Lower lobe of right lung (tissue), 2 donors: ENCODE measurements around the gene TREH. TPM values are rescaled to one million over a fixed set of nuclear protein-coding genes. Genes with fewer than 3 reads are reported as not detected.

Experiments
- ATAC-seq, 2 donors: fragments of 200-7000 bp; cut with Tn5 transposase; one replicate each; pipeline ENCODE4 v1.9.1; 2020 to 2022; ENCODE audit warnings: mild to moderate bottlenecking in 2 of 2, moderate library complexity in 2 of 2
- DNase-seq: peaks from one replicate; pipeline ENCODE4 v3.0.0-alpha.2; 2020
- H3K27ac ChIP-seq: fragments of 200-600 bp; one replicate; pipeline ENCODE4 v1.8.0; 2022
- H3K27me3 ChIP-seq: fragments of 200-600 bp; one replicate; pipeline ENCODE4 v1.8.0; 2022; ENCODE audit warnings: low read depth
- H3K36me3 ChIP-seq: fragments of 200-600 bp; one replicate; pipeline ENCODE4 v1.8.0; 2022; ENCODE audit warnings: mild to moderate bottlenecking
- H3K4me1 ChIP-seq: fragments of 200-600 bp; one replicate; pipeline ENCODE4 v1.8.0; 2022
- H3K4me3 ChIP-seq: fragments of 200-600 bp; one replicate; pipeline ENCODE4 v1.8.0; 2022; ENCODE audit warnings: mild to moderate bottlenecking
- H3K9me3 ChIP-seq: fragments of 200-600 bp; one replicate; pipeline ENCODE4 v1.8.0; 2022
- CTCF ChIP-seq: fragments of 200-600 bp; IDR thresholded peaks from one replicate; pipeline ENCODE4 v1.8.0; 2022; ENCODE audit warnings: antibody characterized with exemption, mild to moderate bottlenecking
- intact Hi-C: fragments of 100-400 bp; cut with DNase I; formaldehyde crosslinking; loops from one replicate; pipeline ENCODE4 v1.11.0; 2022
- total RNA-seq: library from RNA; stranded (reverse); fragmentation: NEBNext Ultra II Directional; extraction: Animal tissue kit (Norgen Biotek cat#: 25700); gene quantifications from one replicate; pipeline ENCODE4 v1.2.1, GENCODE V29; 2021
- donor health status: DM: no; HTN: yes; CAD: no; lungs with severe emphysema.

The TREH gene
- total RNA-seq, 1 donor from 2014 or later, result 0.30 TPM

DNA sequence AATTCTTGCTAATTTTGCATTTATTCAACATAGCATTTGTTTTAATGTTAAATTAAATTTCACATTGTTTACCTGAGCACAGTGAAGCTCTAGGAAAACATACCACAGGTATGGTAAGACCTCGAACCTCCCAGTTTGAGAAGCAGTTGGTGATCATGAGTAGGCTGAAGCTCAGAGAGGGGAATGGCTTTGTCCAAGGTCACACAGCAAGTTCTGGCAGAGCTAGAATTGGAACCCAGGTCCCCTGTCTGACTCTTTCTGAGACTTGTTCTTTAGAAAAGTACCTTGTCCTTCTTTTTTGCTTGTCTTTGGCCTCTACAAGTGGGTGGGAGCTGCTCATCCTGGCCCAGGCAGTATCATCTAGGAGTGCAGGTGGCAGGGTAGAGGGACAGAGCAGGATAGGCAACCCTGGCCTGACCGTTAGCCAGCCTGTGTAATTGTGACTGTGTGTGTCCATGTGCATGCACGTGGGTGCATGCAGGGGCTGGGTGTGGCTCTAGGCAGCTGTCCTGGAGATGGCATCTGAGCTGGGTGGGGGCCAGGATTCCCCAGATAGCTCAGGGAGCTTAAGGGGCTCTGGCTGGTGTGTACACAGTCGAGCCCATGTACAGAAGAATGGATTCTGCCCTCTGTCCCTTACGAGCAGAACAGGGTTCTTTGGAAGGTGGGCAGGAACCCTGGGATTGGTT lies 50.4 kb downstream of the TREH start:
- Histone ChIP-seq H3K36me3 (peaks cover 64% of the 10 kb centered on the region), H3K4me3 (no peak overlapping the region), H3K4me1 (peaks cover 58% of the 10 kb centered on the region), H3K27ac (no peak overlapping the region), H3K9me3 (no peaks in the 10 kb centered on the region), H3K27me3 (no peaks in the 10 kb centered on the region)
- intact Hi-C loops, result no loop called here
- no peak for DNase-seq
- no peak for ATAC-seq
- no peak for TF ChIP-seq CTCF

- Histone ChIP-seq H3K9me3 (no peaks in the 10 kb centered on the region), H3K36me3 (peaks cover 64% of the 10 kb centered on the region), H3K27me3 (no peaks in the 10 kb centered on the region), H3K27ac (no peak overlapping the region), H3K4me1 (peaks cover 53% of the 10 kb centered on the region), H3K4me3 (no peak overlapping the region)
- no peak for DNase-seq
- ATAC-seq, result no peak
- intact Hi-C loops, result no loop called here
- no peak for TF ChIP-seq CTCF
Observed at GRCh38 chr11:118628432-118628831, 51.0 kb downstream of the TREH start.

DNA sequence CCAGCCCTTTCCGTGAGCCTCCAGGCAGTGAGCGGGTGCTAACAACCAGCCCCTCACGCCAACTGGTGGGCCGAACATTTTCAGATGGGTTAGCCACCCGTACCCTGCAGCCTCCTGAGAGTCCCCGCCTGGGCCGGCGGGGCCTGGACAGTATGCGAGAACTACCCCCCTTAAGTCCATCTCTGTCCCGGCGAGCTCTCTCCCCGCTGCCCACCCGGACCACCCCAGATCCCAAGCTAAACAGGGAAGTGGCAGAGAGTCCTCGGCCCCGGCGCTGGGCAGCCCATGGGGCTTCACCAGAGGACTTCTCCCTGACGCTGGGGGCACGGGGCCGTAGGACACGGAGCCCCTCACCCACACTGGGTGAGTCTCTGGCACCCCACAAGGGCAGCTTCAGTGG lies 51.4 kb downstream of the TREH start:
- Histone ChIP-seq H3K36me3 (peaks cover 64% of the 10 kb centered on the region), H3K4me1 (peaks cover 53% of the 10 kb centered on the region), H3K27me3 (no peaks in the 10 kb centered on the region), H3K27ac (no peak overlapping the region), H3K4me3 (no peak overlapping the region), H3K9me3 (no peaks in the 10 kb centered on the region)
- TF ChIP-seq CTCF, result no peak
- ATAC-seq (no peak), DNase-seq (no peak)
- intact Hi-C loops, result no loop called here

DNA sequence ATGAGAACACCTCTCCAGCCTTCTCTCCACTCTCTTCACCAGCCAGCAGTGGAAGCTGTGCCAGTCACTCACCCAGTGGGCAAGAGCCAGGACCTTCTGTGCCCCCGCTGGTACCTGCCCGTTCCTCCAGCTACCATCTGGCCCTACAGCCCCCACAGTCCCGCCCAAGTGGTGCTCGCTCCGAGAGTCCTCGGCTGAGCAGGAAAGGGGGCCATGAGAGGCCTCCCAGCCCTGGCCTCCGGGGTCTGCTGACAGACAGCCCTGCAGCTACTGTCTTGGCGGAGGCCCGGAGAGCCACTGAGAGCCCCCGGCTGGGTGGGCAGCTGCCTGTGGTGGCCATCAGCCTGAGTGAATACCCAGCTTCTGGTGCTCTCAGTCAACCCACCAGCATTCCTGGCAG lies 51.9 kb downstream of the TREH start:
- DNase-seq (no peak), ATAC-seq (no peak)
- Histone ChIP-seq H3K36me3 (peaks cover 63% of the 10 kb centered on the region), H3K27me3 (no peaks in the 10 kb centered on the region), H3K4me3 (no peak overlapping the region), H3K9me3 (no peaks in the 10 kb centered on the region), H3K27ac (no peak overlapping the region), H3K4me1 (peaks cover 53% of the 10 kb centered on the region)
- no peak for TF ChIP-seq CTCF
- intact Hi-C loops, result no loop called here

GRCh38 chr11:118625976-118626375 lies 53.5 kb downstream of the TREH start:
- peak; percentile 7 for DNase-seq
- Histone ChIP-seq H3K27me3 (no peaks in the 10 kb centered on the region), H3K36me3 (peaks cover 48% of the 10 kb centered on the region), H3K27ac (no peak overlapping the region), H3K4me3 (no peak overlapping the region), H3K4me1 (peaks cover 58% of the 10 kb centered on the region), H3K9me3 (no peaks in the 10 kb centered on the region)
- ATAC-seq, result no peak
- no peak for TF ChIP-seq CTCF
- intact Hi-C loops, result no loop called here
